ENCODE data around the gene WDR1.

Gene WDR1

DNA sequence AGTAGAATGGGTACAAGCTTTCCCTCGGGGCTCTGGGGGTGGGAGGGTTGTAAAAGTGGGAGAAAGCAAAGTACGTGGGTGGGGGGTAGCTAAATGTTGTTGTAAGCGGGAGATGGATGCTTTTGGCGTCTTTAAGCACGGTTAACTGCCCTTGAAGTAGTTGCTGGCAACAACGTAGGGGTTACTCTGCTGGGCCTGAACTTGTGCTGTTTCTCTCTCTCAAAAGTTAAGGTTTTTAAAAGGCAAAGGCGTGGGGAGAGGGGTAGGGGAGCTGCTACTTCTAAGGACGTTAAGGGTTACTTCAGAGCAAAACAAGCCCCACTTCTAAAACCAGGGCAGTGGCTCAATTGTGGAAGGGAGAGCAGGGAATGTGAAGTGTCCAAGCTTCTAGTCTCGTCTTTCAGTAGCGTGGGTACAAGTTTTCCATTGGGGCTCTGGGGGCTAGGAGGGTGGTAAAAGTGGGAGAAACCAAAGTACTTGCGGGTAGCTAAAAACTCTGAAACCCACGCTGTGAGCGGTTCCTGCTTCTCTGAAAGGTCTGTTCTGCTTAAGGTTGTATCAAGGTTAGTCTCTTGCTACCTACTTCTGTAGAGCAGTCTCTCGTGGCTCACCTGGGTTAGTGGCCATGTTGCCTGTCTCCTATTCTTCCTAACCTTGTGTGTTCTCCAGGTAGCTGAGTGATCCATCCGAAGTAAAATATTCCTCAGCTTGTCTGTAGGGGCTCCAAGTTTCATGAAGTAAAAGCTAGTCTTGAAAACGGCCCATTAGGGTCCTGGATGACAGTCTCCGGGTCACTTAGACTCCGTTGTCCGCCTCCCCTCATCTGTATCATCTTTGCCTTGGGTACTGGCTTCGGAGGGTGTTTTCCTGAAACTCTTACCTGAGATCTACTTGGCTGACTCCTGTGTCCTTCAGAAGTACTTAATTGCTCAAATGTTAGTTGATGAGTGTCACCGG lies 1.7 kb upstream of the WDR1 start:
- H3K4me3 ChIP-seq (ENCODE audit: low read depth, low read length) = peak overlapping the region; percentile 66
- TF ChIP-seq, protein P1, sequence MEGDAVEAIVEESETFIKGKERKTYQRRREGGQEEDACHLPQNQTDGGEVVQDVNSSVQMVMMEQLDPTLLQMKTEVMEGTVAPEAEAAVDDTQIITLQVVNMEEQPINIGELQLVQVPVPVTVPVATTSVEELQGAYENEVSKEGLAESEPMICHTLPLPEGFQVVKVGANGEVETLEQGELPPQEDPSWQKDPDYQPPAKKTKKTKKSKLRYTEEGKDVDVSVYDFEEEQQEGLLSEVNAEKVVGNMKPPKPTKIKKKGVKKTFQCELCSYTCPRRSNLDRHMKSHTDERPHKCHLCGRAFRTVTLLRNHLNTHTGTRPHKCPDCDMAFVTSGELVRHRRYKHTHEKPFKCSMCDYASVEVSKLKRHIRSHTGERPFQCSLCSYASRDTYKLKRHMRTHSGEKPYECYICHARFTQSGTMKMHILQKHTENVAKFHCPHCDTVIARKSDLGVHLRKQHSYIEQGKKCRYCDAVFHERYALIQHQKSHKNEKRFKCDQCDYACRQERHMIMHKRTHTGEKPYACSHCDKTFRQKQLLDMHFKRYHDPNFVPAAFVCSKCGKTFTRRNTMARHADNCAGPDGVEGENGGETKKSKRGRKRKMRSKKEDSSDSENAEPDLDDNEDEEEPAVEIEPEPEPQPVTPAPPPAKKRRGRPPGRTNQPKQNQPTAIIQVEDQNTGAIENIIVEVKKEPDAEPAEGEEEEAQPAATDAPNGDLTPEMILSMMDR (conservative IDR thresholded peaks at IDR 0.05; ENCODE audit: low read depth, low read length) = no peak
- DNase-seq (ENCODE audit: low read depth) = no peak

DNA sequence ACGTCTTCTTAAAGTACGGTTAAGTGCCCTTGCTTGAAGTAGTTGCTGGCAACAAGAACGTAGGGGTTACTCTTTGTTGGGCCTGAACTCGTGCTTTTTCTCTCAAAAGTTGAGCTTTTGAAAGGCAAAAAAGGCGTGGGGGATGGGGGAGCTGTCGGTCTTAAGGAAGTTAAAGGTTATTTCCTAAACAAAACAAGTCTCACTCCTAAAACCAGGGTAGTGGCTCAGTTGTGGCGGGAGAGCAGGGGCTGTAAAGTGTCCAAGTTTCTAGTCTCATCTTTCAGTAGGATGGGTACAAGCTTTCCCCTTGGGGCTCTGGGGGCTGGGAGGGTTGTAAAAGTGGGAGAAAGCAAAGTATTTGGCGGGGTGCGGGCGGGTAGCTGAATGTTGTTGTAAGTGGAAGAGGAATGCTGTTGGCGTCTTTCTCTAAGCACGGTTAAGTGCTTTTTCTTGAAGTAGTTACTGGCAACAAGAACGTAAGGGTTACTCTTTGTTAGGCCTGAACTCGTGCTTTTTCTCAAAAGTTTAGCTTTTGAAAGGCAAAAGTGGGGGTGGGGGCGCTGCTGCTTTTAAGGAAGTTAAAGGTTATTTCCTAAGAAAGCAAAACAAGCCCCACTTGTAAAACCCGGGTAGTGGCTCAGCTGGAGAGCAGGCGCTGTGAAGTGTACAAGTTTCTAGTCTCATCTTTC lies 904 bp upstream of the WDR1 start:
- TF ChIP-seq, protein P1 (conservative IDR thresholded peaks at IDR 0.05; ENCODE audit: low read depth, low read length) = no peak
- peak; percentile 63 for DNase-seq (ENCODE audit: low read depth)
- peak overlapping the region; percentile 66 for H3K4me3 ChIP-seq (ENCODE audit: low read depth, low read length)

DNA sequence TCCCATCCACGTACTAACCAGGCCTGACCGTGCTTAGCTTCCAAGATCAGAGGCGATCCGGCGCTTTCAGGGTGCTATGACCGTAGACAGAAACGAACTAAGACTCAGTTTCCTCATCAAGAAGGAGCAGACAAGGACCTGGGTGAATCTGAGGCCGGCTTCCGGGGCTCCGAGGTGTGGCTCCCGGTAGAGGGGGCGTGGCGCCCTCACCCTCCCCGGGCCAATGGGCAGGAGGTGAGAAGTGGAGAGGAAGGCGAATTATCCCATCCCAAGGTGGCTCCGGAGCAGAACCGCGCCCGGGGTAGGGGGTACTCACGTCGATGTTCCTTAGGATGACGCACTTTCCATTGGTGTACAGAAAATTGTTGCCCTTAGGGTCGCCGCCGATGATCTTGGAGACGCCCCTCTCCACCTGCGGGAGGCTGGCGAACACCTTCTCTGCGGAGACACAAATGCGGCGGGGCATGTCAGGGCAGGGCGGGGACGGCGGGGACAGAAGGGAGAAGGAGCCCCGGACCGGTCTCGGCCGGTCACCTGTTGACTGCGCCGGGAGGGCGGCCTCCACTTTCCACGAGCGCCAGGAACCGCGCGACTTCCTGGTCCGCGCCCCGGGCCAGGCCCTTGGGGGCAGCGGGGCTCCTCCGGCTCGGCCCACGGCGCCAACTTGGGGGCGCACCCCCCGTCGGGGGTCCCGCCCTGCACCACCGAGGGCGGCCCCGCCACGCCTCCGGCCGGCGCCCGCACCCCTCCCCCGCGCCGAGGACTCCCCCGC lies 616 bp downstream of the WDR1 start:
- peak overlapping the region; percentile 81 for H3K4me3 ChIP-seq (ENCODE audit: low read depth, low read length)
- DNase-seq (ENCODE audit: low read depth) = peak; percentile 55
- TF ChIP-seq, protein P1 (conservative IDR thresholded peaks at IDR 0.05; ENCODE audit: low read depth, low read length) = no peak

DNA sequence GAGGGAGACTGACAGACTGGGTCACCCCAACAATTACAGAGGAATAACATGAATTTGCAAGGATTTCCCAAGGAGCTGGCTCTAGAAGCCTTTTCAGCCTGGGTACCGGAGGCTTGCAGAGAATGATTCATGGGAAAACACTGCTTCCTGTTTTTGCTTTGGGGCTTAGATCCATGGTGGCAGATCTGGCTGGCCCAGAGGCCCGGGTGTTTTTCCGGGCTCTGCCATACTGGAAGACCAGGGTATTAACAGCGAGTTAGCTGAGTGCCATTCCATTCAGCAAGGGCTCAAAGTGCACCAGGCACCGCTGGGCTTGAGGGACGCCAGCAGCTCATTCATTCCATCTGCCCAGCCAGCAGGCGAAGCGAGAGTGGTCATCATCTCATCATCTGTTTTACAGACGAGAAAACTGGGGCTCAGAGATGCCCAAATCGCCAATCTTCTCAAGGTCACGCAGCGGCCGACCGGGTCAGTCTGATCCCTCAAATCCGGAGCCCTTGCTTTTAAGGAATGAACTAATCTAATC lies 1.3 kb downstream of the WDR1 start:
- peak overlapping the region; percentile 81 for H3K4me3 ChIP-seq (ENCODE audit: low read depth, low read length)
- DNase-seq (ENCODE audit: low read depth) = peak; percentile 64
- TF ChIP-seq, protein P1 (conservative IDR thresholded peaks at IDR 0.05; ENCODE audit: low read depth, low read length) = no peak

DNA sequence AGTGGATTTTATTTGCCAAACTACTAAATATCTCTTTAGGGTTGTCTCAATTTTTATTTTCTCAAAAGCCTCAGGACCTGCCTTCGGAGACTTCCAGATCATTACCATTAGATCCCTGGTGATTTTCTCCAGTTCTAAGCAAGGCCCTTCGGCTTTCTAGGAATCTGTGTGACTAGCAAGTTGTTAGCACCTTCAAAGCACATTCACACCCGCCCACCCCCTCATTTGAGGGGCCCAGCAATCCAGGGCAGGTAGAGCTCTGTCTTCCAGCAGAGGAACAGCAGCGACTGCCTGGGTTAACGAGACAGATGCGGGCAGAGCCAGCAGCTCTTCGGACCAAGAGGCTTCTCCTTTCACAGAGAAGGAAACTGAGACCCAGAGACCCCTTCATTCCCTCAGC lies 2.0 kb downstream of the WDR1 start:
- TF ChIP-seq, protein P1 (conservative IDR thresholded peaks at IDR 0.05; ENCODE audit: low read depth, low read length) = no peak
- peak overlapping the region; percentile 81 for H3K4me3 ChIP-seq (ENCODE audit: low read depth, low read length)

DNA sequence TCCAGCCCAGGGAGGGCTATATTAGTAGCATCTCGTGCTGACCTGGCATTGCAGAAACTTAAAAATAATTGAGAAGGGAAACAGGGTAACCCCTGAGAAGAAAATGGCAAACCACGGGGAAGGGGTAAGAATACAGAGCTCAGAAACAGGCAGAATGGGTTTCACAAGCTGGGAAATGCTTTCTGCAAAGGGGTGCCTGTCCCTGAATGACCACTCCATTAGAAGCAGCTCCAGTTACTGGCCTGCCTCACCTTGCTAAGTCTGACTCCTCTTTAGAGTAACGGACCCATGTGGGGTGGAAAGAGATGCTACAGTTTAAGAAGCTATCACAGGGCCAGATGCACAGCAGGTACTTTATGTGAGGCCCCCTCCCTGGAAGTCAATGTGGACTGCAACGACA lies 2.5 kb downstream of the WDR1 start:
- TF ChIP-seq, protein P1 (conservative IDR thresholded peaks at IDR 0.05; ENCODE audit: low read depth, low read length) = no peak
- DNase-seq (ENCODE audit: low read depth) = no peak

More for the DNA sequence above, 2.0 kb downstream of the WDR1 start:
- DNase-seq (ENCODE audit: low read depth) = no peak

More for the DNA sequence above, 2.5 kb downstream of the WDR1 start:
- peak overlapping the region; percentile 81 for H3K4me3 ChIP-seq (ENCODE audit: low read depth, low read length)

All from choroid plexus epithelial cell (primary cell).